Ramos (cell line): ENCODE results near the gene CTNNB1.
"Not testable (repeated sequence)": the region's sequence is repeated elsewhere in the genome, so short reads cannot be mapped to it uniquely, and the experiment has no call there.

Source experiments
- in situ Hi-C: fragments of 300-500 bp; cut with MboI; formaldehyde crosslinking; loops from one replicate; pipeline ENCODE4 v1.14.3; 2022; ENCODE audit warnings: low sequenced_read_pairs; ENCODE audit not compliant: unreplicated experiment

Gene CTNNB1

DNA sequence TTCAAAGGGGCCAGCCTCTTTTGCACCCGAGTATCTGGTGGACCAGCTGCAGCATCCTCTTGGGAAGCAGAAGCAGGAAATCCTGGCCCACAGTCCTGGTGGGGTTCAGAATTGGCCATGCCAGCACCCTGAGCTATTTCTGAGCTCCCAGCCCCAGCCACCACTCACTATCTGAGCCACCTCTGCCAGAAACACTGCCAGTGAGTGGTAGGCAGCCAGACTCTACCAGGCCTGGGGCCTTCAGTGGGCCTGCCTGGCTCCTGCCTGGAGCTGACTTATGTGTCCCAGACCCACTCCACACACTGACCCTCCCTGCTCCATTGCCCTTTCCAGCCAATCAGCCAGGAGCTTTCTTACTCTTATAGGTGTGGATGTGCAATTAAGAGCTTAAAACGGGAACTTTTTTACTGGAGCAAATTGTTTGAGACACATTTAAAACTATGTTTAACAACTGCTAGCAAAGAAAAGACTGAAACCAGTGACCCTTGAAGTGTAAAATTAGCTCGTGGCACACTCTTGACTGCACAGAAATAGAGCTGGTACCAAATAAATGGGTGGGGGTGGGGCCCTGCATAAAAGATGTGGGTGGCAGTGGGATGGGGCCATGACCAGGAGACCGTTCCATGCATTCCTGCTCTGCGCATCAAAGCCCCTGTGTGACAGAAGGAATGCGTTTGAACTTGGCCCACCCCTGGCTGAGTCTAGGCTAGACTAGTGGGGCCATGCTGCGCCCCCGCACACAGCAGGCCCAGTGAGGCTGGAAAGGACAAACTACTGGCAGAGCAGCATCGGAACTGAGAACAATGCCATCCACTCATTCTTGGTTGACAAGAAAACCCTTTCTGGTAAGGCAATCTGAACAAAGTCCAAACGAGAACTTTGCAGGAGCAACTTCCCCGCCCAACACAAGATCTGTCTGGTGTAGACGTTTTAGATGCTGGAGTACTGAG lies 48.0 kb downstream of the CTNNB1 start:
- in situ Hi-C loops: no loop called here

DNA sequence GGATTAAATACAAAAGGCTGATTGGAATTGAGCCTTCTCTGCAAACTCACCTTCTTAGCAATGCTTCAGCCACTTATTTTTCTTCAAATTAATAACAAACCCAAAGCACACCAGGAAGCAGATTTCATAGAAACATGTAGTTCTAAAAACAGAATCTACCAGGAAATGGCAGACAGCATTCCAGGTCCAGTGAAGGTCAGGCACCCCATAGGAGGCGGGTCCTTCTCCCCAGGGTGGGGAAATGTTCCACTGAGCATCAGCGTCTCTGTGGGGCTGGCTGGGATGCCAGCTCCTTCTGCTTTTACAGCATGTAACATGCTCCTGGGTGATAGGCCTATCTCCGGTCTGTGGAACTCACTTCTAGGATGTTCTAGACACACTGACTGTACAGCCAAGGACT lies 49.2 kb downstream of the CTNNB1 start:
- in situ Hi-C loops: no loop called here

DNA sequence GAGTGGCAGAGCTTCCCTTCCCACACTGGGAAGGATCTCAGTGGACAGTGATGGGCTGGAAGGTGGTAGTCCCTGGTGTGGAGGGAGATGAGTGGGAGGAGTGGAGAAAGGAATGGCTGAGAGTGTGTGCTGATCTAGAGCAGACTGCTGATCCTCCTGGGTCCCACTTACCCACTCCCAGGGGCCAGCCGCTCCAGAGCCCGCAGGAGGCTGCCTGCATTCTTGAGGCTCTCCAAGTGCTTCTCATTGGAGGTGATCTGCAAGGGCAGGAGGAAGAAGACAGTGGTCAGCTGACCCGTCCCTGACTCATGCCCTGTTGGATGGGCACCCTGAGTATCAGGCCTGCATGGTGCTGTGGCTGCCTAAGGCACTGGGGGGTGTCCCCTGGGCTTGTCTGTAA lies 50.0 kb downstream of the CTNNB1 start:
- in situ Hi-C loops: no loop called here

DNA sequence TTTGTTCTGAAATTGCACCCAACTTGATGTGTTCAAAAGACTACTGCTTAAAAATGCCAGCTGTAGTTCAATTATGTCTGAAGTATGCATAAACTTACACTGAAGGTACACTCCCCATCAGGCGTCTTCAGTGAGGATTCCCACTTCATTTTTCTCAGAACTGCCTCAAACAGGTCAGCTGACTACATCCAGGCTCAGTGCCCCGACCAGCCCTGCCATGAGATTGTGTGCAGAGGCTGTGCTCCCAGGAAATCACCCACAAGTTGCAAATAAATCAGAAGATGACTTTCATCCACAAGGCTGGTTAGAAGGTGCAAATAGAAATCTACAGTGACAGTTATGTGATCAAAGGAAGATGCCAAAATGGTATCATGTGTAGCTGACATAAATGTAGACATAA lies 51.5 kb downstream of the CTNNB1 start:
- in situ Hi-C loops: no loop called here

DNA sequence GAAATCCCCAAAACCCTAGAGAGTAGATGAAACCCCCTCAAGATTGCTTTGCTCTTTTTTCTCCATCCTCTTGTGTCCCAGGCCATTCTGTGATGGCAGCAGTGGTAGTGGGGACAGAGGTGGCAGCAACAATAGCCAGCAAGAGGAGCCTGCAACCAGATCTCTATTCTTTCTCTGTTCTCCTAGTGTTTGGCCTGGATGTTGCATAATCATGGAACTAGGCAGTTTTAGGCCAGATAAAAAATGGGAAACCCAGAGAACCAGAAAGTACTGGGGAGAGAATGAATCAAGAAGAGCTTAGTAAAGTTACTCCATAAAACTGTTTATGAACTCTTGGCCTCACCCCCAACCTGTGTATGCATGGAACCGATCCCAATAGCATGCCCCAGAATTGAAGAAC lies 52.3 kb downstream of the CTNNB1 start:
- in situ Hi-C loops: no loop called here

DNA sequence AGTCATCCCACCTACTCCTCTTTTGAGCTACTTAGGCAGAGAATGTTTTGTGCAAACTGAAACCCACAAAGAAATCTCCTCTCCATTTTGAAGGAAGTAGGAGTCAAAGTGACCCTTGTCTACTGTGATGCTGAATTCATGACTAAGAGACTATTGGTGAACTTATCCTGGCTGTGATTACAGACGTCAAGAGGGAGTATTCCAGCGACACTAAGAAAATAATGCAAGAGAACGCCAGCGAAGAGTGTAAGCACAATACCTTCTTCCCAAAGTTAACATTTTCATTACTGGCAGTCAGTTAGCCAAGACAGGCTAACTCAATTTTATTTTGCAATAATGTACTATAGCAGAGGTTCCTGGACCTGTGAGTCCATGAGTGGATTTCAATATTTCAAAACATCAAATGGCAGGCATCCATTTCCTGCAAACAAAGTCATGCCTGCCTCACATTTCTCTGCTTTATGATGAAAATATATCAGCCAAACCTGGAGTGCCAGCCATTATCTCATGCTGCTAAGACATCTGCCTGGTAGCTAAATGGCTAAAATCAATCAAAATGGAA lies 59.0 kb downstream of the CTNNB1 start:
- in situ Hi-C loops: no loop called here

DNA sequence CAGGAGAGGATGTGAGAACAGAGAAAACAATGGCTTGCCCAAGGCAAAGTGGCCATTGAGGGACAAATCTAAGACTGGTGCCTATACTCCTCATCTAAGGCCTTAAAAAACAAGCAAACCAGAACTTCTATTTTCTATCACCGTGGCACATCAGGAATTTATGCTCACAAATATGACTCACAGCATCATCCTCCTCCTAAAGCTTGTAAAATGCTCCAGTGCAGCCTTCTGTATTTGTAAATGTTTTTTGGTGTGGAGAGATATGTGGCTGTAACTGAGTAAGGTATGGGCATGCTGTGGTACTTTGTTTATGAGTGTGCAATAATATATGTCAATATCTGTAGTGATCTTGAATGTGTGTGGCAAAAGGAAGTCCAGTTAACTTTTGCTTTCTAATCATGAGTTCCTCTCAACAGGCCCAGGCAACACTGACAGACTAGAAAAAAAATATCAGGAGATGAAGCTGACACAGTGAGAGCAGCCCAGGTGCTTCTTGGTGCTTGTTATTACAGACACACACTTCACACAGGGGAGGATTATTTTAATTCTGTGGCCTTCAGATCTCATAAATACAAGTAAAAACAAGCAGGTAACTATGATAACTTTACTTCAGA lies 60.3 kb downstream of the CTNNB1 start:
- in situ Hi-C loops: no loop called here

DNA sequence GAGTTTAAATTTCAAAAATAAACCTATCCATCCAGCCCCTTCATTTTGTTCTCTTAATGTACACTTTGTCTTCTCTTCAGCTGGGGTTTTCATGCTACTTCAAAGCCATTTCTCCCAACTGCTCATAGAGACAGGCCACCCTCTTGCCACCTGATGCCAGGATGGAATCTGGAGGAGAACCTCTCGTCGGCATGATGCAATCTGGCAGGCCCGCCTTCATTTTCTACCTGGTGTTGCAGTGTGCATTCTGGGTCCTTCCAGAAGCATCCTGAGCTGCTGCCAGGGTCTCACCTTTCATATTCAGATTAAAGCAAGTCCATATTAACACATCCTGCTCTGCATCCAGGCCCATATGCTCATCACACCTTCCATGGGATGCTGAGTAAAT lies 60.8 kb downstream of the CTNNB1 start:
- in situ Hi-C loops: no loop called here

DNA sequence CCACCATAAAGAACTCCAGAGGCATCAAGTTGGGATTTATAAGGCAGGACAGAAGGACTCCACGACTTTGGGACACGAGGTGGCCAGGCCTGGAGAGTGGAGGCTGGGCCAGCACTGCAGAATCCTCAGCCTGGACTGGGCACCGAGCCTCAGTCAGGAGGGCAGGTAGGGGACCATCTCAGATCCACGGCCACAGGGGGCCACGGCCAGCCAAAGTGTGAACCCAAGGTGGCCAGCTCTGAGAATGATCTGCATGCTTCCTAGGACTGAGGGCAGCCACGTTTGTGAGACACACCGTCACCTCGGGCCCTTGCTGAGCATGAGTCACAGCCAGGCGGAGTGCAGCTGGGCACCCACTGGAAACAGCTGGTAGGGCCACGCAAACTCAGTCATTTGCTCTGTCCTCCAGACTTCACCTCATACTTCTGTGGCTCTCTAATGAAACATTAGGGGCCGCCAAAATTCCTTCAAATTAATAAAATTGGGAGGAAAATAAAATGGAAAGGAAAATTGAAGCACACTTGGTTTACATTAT lies 65.8 kb downstream of the CTNNB1 start:
- in situ Hi-C loops: no loop called here

DNA sequence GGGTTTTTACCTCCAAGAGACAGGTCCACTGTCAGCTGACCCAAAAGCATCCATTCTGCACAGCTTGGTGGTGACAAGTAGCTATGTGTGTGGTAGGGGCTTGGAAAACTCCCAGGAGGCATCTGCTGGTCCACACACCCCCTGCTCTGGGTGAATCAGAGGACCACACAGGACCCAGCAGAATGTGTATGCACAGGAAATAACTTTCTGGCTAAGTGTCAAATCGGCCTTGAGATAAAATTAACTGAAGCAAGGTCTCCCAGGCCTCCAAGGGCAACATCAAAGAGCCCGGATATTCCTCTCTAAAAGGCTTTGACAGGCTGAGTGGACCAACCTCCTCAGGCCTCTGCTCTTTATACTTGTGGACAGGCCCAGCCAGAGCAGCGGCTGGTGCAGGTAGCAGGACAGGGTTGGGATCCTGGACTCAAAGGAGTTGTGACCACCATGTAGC lies 66.5 kb downstream of the CTNNB1 start:
- in situ Hi-C loops: no loop called here

DNA sequence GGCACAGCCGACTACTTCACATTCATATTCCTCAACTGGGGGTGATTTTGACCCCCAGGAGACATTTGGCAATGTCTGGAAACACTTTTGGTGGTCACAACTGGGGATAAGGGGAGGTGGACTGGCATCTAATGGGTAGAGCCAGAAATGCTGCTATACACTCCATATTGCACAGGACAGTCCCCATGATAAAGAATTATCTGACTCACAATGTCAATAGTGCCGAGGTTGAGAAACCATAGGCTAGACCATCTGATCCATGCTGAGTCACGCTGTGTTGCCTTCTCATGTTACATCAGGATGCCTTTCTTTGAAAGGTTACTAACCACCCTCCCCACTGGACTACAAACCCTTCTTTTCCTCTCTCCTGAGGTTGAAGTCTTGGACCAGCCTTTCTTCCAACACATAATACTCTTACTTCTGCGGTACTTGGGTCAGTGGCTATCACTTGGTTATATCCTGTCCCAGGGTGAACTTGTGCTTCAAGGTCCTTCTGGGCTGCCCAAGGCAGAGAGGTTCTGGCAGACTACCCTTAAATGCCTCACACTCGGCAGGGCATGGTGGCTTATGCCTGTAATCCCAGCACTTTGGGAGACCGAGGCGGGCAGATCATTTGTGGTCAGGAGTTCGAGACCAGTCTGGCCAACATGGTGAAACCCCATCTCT lies 68.8 kb downstream of the CTNNB1 start:
- in situ Hi-C loops: no loop called here

DNA sequence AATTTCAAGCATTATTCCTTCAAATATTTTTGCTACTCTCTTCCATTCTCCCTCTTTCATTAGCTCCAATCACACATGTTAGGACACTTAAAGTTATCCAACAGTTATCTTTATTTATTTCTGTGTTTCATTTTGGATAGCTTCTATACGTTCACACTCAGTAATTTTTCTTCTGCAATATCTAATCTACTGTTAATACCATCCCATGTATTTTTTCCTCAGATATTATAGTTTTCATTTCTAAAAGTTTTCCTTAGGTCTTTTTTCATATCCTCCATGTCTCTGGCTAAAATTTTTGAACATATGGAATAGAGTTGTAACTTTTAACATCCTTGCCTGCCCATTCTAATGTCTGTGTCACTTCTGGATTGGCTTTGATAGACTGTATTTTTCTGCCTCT lies 73.4 kb downstream of the CTNNB1 start:
- in situ Hi-C loops: no loop called here

DNA sequence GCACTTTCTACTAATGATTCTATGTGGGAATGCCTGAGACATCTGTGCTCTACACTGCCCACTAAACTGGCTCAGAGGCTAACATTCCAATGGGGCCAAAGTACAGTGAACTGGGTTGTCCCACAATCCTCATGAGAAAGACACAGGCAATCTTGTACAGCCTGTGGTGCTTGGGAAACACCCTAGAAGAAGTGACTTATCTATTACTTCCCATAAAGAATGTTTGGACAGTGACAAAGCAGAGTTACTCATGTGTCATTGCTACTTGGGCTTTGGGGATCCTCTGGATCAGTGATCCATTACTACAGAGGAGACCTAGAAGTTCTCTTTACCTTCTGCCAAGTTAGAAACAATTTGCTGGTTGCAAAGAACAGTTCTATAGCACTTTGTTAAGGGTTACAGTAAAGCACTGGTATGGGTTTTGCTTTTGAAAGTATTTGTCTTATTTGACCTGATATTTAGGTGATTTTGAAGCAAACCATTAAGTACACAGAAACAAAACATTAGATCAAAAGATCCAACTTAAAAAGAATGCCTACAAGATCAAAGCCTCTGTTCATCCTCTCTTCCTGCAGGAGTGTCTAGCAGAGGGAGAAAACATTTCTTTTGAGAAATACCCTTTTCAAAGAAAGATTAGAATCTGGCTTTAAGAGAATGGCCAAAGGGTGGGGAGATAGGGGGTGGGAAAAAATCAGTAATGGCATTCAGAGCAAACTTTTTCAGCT lies 75.8 kb downstream of the CTNNB1 start:
- in situ Hi-C loops: no loop called here

DNA sequence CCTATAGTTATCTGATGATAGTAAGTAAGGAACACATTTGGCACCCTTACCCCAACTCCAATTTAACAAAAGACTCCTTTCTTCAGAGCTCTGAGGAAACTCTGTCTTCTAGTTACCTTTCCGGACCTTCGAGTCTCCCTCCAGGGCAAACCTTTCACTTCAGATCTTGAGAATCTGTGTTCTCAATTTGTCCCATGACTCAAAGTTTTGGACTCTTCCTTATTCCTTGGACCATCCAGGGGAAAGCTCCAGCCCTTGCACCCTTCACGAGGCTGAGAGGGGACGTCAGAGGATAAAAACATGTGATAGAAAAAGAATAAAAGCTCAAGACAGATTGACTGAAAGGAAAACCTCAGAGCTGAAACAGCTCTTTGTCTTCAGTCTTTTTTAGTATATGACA lies 76.9 kb downstream of the CTNNB1 start:
- in situ Hi-C loops: no loop called here

DNA sequence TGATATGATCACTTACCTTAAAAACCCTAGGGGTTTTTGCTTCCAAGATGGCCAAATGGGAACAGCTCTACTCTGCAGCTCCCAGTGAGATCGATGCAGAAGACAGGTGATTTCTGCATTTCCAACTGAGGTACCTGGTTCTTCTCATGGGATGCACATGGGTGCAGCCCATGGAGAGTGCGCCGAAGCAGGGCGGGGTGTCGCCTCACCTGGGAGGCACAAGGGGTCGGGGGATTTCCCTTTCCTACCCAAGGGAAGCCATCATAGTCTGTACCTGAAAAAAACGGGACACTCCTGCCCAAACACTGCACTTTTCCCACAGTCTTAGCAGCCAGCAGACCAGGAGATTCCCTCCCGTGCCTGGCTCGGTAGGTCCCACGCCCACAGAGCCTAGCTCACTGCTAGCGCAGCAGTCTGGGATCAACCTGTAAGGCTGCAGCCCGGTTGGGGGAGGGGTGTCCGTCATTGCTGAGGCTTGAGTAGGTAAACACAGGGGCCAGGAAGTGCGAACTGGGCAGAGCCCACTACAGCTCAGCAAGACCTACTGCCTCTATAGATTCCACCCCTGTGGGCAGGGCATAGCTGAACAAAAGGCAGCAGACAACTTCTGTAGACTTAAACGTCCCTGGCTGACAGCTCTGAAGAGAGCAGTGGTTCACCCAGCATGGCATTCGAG lies 78.6 kb downstream of the CTNNB1 start:
- in situ Hi-C loops: no loop called here

DNA sequence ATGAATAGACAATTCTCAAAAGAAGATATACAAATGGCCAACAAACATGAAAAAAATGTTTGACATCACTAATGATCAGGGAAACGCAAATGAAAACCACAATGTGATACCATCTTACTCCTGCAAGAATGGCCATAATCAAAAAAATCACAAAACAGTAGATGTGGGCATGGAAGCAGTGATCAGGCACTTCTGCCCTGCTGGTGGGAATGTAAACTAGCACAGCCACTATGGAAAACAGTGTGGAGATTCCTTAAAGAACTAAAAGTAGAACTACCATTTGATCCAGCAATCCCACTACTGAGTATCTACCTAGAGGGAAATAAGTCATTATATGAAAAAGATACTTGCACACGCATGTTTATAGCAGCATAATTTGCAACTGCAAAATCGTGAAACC lies 85.6 kb downstream of the CTNNB1 start:
- in situ Hi-C loops: not testable (repeated sequence)

DNA sequence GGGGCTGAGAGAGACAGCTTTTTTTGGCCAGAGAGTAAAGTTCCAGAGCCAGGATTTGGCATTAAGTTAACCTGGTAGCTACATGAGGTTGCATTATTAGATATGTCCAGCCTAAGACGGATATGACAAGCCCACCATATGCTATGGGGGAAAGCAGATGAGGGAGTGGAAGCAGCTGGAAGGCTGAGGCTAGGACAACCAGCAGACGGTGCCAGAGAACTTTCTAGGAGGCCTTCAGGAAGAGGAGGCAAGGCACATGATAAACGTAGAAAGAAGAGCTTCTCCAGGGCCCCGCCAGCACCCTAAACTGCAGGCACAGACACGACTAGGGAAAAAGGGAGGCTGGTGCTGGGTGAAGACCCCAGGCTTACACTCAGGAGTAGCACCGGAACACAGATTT lies 87.0 kb downstream of the CTNNB1 start:
- in situ Hi-C loops: no loop called here

DNA sequence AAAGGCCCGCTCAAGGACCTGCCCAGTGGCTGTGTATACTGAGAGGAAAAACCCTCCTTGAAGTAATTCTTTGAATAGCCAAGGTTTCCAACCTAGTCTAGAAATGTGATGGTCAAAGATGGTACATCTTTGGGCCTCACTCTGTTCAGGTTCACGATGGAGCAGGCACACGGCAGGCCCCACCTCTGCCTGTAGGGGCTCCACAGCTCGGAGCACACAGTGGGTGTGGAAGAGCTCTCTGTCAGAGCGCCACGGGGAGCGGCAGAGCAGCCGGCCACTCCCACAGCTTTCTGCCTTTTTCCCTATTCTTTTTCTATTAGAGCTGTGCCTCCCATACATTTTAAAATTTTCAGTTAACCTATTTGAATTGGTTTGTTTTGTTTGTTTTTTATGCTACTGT lies 89.5 kb downstream of the CTNNB1 start:
- in situ Hi-C loops: no loop called here
